ENCODE results near the gene HOXA9.

Gene HOXA9

GRCh38 chr7:27117887-27118491, 47.3 kb downstream of the HOXA9 start:
- Histone ChIP-seq H3K9ac (ENCODE audit: low read depth, low read length, poor library complexity) (no peak overlapping the region), H3K4ac (ENCODE audit: low read length) (no peak overlapping the region), H2AK5ac (ENCODE audit: low read depth, low read length) (no peak overlapping the region), H3K27ac (replicated peaks; ENCODE audit: low read length) (no peak overlapping the region), H3K79me1 (ENCODE audit: low read depth, low read length) (no peaks in the 10 kb centered on the region), H3K27me3 (ENCODE audit: control insufficient read depth in 3 of 3, insufficient read depth in 3 of 3, low read depth in 1 of 3, low read length in 3 of 3) (peaks cover 61 to 95% (median 94%) of the 10 kb centered on the region in 3 experiments), H2BK120ac (ENCODE audit: low read depth, low read length) (no peak overlapping the region), H3K18ac (ENCODE audit: low read length) (no peak overlapping the region), H3K4me2 (ENCODE audit: insufficient read depth, low read length, poor library complexity, severe bottlenecking) (no peak overlapping the region), H2BK15ac (ENCODE audit: low read length) (no peak overlapping the region), H2BK5ac (ENCODE audit: low read length) (no peak overlapping the region), H3K9me3 (replicated peaks in 1 of 2; ENCODE audit: control insufficient read depth in 2 of 2, insufficient read depth in 1 of 2, low read depth in 1 of 2, low read length in 2 of 2) (peaks cover 0 to 4% of the 10 kb centered on the region in 2 donors), H3K4me3 (ENCODE audit: low read length in 2 of 2) (no peak overlapping the region), H3K14ac (ENCODE audit: low read length) (no peak overlapping the region), H3K4me1 (ENCODE audit: control insufficient read depth in 2 of 2, insufficient read depth in 1 of 2, low read depth in 1 of 2, low read length in 2 of 2) (no peaks in the 10 kb centered on the region), H4K8ac (ENCODE audit: low read depth, low read length) (no peak overlapping the region), H3K23ac (ENCODE audit: low read depth, low read length, poor library complexity) (no peak overlapping the region), H2BK12ac (ENCODE audit: low read length) (no peak overlapping the region), H2AFZ (ENCODE audit: low read length) (no peak overlapping the region), H3K36me3 (replicated peaks in 1 of 2; ENCODE audit: control insufficient read depth in 2 of 2, insufficient read depth in 2 of 2, low read length in 2 of 2) (no peaks in the 10 kb centered on the region), H4K91ac (ENCODE audit: low read depth, low read length, poor library complexity) (no peak overlapping the region)
- DNase-seq (ENCODE audit: low spot score), result no peak
- no CpG with 5 or more reads among the region's 19 CpGs for WGBS, 2 donors (ENCODE audit: extremely low coverage in 2 of 2, insufficient read length in 2 of 2, insufficient replicate concordance in 1 of 2)

DNA sequence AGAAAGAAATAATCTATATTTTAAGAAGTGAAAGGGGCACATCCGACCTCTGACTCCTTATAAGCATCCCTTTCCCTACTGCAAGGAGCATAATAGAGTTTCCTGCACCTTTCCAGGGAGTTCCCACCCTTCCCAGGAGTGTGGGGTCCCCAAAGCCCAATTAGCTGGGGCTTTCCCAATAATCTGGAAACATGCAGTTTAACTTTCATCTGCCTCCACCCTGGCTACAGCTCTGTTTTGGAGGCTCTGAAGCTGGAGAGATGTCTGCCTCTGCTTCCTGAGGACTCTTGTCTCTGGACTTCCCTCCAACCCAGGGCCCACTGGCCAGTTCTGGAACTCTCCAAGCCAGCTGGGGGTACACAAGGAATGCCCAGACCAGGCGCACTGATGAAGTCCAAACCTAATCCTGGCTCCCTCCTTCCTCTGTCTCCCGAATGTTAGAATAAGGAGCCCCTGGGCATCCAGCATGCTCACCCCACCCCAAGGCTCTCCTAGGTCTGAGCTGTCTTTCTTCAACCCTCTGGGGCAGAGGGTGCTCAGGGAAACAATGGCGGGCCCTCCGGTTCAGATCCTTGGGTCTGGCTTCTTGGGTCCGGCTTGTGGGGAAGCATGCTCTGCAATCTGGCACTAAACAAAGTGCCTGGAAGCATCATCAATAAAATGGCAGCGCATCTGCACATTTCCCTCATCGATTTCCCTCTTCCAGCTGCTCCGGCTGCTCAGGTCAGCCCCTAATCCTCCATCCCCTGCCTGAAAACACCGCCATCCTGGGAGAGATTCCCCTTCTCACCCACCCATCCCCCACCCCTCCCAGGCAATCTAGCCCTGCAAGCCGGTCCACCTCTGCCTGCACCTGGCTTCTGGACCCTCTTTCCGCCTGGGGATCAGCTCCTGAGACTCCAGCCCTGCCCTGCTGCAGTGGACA, 48.1 kb downstream of the HOXA9 start:
- Histone ChIP-seq H3K4ac (ENCODE audit: low read length) (no peak overlapping the region), H3K27me3 (ENCODE audit: control insufficient read depth in 3 of 3, insufficient read depth in 3 of 3, low read depth in 1 of 3, low read length in 3 of 3) (peaks cover 55 to 95% (median 91%) of the 10 kb centered on the region in 3 experiments), H3K14ac (ENCODE audit: low read length) (peak overlapping the region; percentile 47), H3K4me2 (ENCODE audit: insufficient read depth, low read length, poor library complexity, severe bottlenecking) (no peak overlapping the region), H2AK5ac (ENCODE audit: low read depth, low read length) (no peak overlapping the region), H3K27ac (replicated peaks; ENCODE audit: low read length) (no peak overlapping the region), H4K91ac (ENCODE audit: low read depth, low read length, poor library complexity) (no peak overlapping the region), H2BK15ac (ENCODE audit: low read length) (no peak overlapping the region), H3K36me3 (replicated peaks in 1 of 2; ENCODE audit: control insufficient read depth in 2 of 2, insufficient read depth in 2 of 2, low read length in 2 of 2) (no peaks in the 10 kb centered on the region), H3K79me1 (ENCODE audit: low read depth, low read length) (no peaks in the 10 kb centered on the region), H2BK12ac (ENCODE audit: low read length) (no peak overlapping the region), H3K9ac (ENCODE audit: low read depth, low read length, poor library complexity) (no peak overlapping the region), H2BK5ac (ENCODE audit: low read length) (no peak overlapping the region), H2AFZ (ENCODE audit: low read length) (no peak overlapping the region), H2BK120ac (ENCODE audit: low read depth, low read length) (no peak overlapping the region), H3K4me3 (ENCODE audit: low read length in 2 of 2) (no peak overlapping the region), H4K8ac (ENCODE audit: low read depth, low read length) (no peak overlapping the region), H3K4me1 (ENCODE audit: control insufficient read depth in 2 of 2, insufficient read depth in 1 of 2, low read depth in 1 of 2, low read length in 2 of 2) (no peaks in the 10 kb centered on the region), H3K18ac (ENCODE audit: low read length) (no peak overlapping the region), H3K23ac (ENCODE audit: low read depth, low read length, poor library complexity) (no peak overlapping the region), H3K9me3 (replicated peaks in 1 of 2; ENCODE audit: control insufficient read depth in 2 of 2, insufficient read depth in 1 of 2, low read depth in 1 of 2, low read length in 2 of 2) (peaks cover 0 to 2% of the 10 kb centered on the region in 2 donors)
- DNase-seq (ENCODE audit: low spot score), result no peak
- WGBS, 2 donors (ENCODE audit: extremely low coverage in 2 of 2, insufficient read length in 2 of 2, insufficient replicate concordance in 1 of 2), result no CpG with 5 or more reads among the region's 12 CpGs

GRCh38 chr7:27116031-27116961, 49.0 kb downstream of the HOXA9 start:
- Histone ChIP-seq H2AFZ (ENCODE audit: low read length) (no peak overlapping the region), H2BK120ac (ENCODE audit: low read depth, low read length) (no peak overlapping the region), H4K8ac (ENCODE audit: low read depth, low read length) (no peak overlapping the region), H3K4me2 (ENCODE audit: insufficient read depth, low read length, poor library complexity, severe bottlenecking) (no peak overlapping the region), H3K23ac (ENCODE audit: low read depth, low read length, poor library complexity) (no peak overlapping the region), H3K36me3 (replicated peaks in 1 of 2; ENCODE audit: control insufficient read depth in 2 of 2, insufficient read depth in 2 of 2, low read length in 2 of 2) (no peaks in the 10 kb centered on the region), H2BK12ac (ENCODE audit: low read length) (no peak overlapping the region), H3K79me1 (ENCODE audit: low read depth, low read length) (no peaks in the 10 kb centered on the region), H2BK5ac (ENCODE audit: low read length) (no peak overlapping the region), H3K27ac (replicated peaks; ENCODE audit: low read length) (no peak overlapping the region), H4K91ac (ENCODE audit: low read depth, low read length, poor library complexity) (no peak overlapping the region), H3K4ac (ENCODE audit: low read length) (no peak overlapping the region), H3K4me3 (ENCODE audit: low read length in 2 of 2) (no peak overlapping the region), H3K27me3 (ENCODE audit: control insufficient read depth in 3 of 3, insufficient read depth in 3 of 3, low read depth in 1 of 3, low read length in 3 of 3) (peaks cover 52 to 95% (median 91%) of the 10 kb centered on the region in 3 experiments), H2BK15ac (ENCODE audit: low read length) (no peak overlapping the region), H3K9me3 (replicated peaks in 1 of 2; ENCODE audit: control insufficient read depth in 2 of 2, insufficient read depth in 1 of 2, low read depth in 1 of 2, low read length in 2 of 2) (peaks cover 0 to 2% of the 10 kb centered on the region in 2 donors), H3K9ac (ENCODE audit: low read depth, low read length, poor library complexity) (no peak overlapping the region), H3K14ac (ENCODE audit: low read length) (no peak overlapping the region), H3K18ac (ENCODE audit: low read length) (no peak overlapping the region), H2AK5ac (ENCODE audit: low read depth, low read length) (no peak overlapping the region), H3K4me1 (ENCODE audit: control insufficient read depth in 2 of 2, insufficient read depth in 1 of 2, low read depth in 1 of 2, low read length in 2 of 2) (no peaks in the 10 kb centered on the region)
- no CpG with 5 or more reads among the region's 20 CpGs for WGBS, 2 donors (ENCODE audit: extremely low coverage in 2 of 2, insufficient read length in 2 of 2, insufficient replicate concordance in 1 of 2)
- no peak for DNase-seq (ENCODE audit: low spot score)
